ENCODE results near the gene MFSD6L. TPM values are rescaled to one million over a fixed set of nuclear protein-coding genes. Genes with fewer than 3 reads are reported as not detected.
A peak's percentile ranks its signal among the peaks of the same experiment; 100 is the strongest.

The MFSD6L gene
- total RNA-seq, result 1 to 10 TPM; 1.4 to 1.5 TPM

GRCh38 chr17:8798846-8799569, at the start of gene MFSD6L:
TSS of gene MFSD6L (minus strand) at chr17:8799365. CDS start at chr17:8799120, 245 bp downstream.
- no peak within 1 kb of the TSS for H3K27ac Mint-ChIP-seq
- H3K36me3 Mint-ChIP-seq (ENCODE audit: low read depth), result peaks cover 17% of the 10 kb centered on the region
- no peaks in the 10 kb centered on the region for H3K27me3 Mint-ChIP-seq (ENCODE audit: low read depth)
- ChIA-PET POLR2A (no interaction called here), CTCF (interaction anchor here (0.7 to 1.7 kb wide), 3 partner anchors 13 to 102 kb away, joined by 3 to 9 read pairs (median 4); no protein-coding TSS in a partner anchor)
- DNase-seq (no peak), ATAC-seq (no peak)
- H3K4me3 Mint-ChIP-seq, result no peak within 1 kb of the TSS
- H3K4me1 Mint-ChIP-seq (ENCODE audit: low read depth), result no peaks in the 10 kb centered on the region
- H3K9me3 Mint-ChIP-seq (ENCODE audit: insufficient read depth), result no peaks in the 10 kb centered on the region

- POLR2A ChIA-PET, result no interaction called here
- H3K27me3 Mint-ChIP-seq (ENCODE audit: low read depth), result no peaks in the 10 kb centered on the region
- peaks cover 34% of the 10 kb centered on the region for H3K4me1 Mint-ChIP-seq (ENCODE audit: low read depth)
- DNase-seq, result no peak
- H3K9me3 Mint-ChIP-seq (ENCODE audit: insufficient read depth), result no peaks in the 10 kb centered on the region
- H3K36me3 Mint-ChIP-seq (ENCODE audit: low read depth), result peaks cover 62% of the 10 kb centered on the region
- ATAC-seq, result no peak
- H3K27ac Mint-ChIP-seq, result no peak overlapping the region
- no peak overlapping the region for H3K4me3 Mint-ChIP-seq
- CTCF ChIA-PET, result interaction anchor here (1.3 kb wide), 1 partner anchor 15 kb away, joined by 3 read pairs; no protein-coding TSS in a partner anchor
Measured at GRCh38 chr17:8847891-8848290, 48.7 kb upstream of the MFSD6L start.

GRCh38 chr17:8846768-8847211, 47.6 kb upstream of the MFSD6L start:
- H3K27me3 Mint-ChIP-seq (ENCODE audit: low read depth), result no peaks in the 10 kb centered on the region
- ChIA-PET POLR2A (no interaction called here), CTCF (interaction anchor here (1.3 kb wide), 1 partner anchor 14 kb away, joined by 3 read pairs; no protein-coding TSS in a partner anchor)
- H3K4me1 Mint-ChIP-seq (ENCODE audit: low read depth), result peaks cover 32% of the 10 kb centered on the region
- ATAC-seq, result no peak
- no peaks in the 10 kb centered on the region for H3K9me3 Mint-ChIP-seq (ENCODE audit: insufficient read depth)
- no peak overlapping the region for H3K27ac Mint-ChIP-seq
- DNase-seq, result no peak
- H3K36me3 Mint-ChIP-seq (ENCODE audit: low read depth), result peaks cover 61% of the 10 kb centered on the region
- no peak overlapping the region for H3K4me3 Mint-ChIP-seq

- DNase-seq, result no peak
- H3K4me3 Mint-ChIP-seq, result no peak overlapping the region
- peaks cover 17% of the 10 kb centered on the region for H3K4me1 Mint-ChIP-seq (ENCODE audit: low read depth)
- ChIA-PET POLR2A (no interaction called here), CTCF (interaction anchor here (0.9 to 2.2 kb wide), 4 partner anchors 12 to 154 kb away, joined by 3 to 8 read pairs (median 4); no protein-coding TSS in a partner anchor)
- H3K27ac Mint-ChIP-seq, result no peak overlapping the region
- peaks cover 50% of the 10 kb centered on the region for H3K36me3 Mint-ChIP-seq (ENCODE audit: low read depth)
- ATAC-seq, result no peak
- no peaks in the 10 kb centered on the region for H3K9me3 Mint-ChIP-seq (ENCODE audit: insufficient read depth)
- no peaks in the 10 kb centered on the region for H3K27me3 Mint-ChIP-seq (ENCODE audit: low read depth)
Measured at GRCh38 chr17:8844229-8845218, 45.4 kb upstream of the MFSD6L start.

- Mint-ChIP-seq H3K27me3 (ENCODE audit: low read depth) (no peaks in the 10 kb centered on the region), H3K27ac (no peak overlapping the region), H3K4me1 (ENCODE audit: low read depth) (peaks cover 15% of the 10 kb centered on the region), H3K36me3 (ENCODE audit: low read depth) (peaks cover 42% of the 10 kb centered on the region), H3K4me3 (no peak overlapping the region), H3K9me3 (ENCODE audit: insufficient read depth) (no peaks in the 10 kb centered on the region)
- no peak for ATAC-seq
- DNase-seq, result no peak
- ChIA-PET POLR2A (interaction anchor here (0.6 kb wide), 1 partner anchor 1471 kb away, joined by 3 read pairs; no protein-coding TSS in a partner anchor), CTCF (interaction anchor here (1.8 to 2.2 kb wide), 3 partner anchors 10 to 155 kb away, joined by 5 to 8 read pairs (median 7); no protein-coding TSS in a partner anchor)
Measured at GRCh38 chr17:8843344-8843743, 44.2 kb upstream of the MFSD6L start.

GRCh38 chr17:8841844-8842243, 42.7 kb upstream of the MFSD6L start:
- H3K27me3 Mint-ChIP-seq (ENCODE audit: low read depth), result no peaks in the 10 kb centered on the region
- H3K4me3 Mint-ChIP-seq, result no peak overlapping the region
- no peak for DNase-seq
- ChIA-PET POLR2A (no interaction called here), CTCF (interaction anchor here (2.0 kb wide), 1 partner anchor 9 kb away, joined by 7 read pairs; no protein-coding TSS in a partner anchor)
- ATAC-seq, result no peak
- H3K27ac Mint-ChIP-seq, result no peak overlapping the region
- H3K36me3 Mint-ChIP-seq (ENCODE audit: low read depth), result peaks cover 43% of the 10 kb centered on the region
- no peaks in the 10 kb centered on the region for H3K9me3 Mint-ChIP-seq (ENCODE audit: insufficient read depth)
- H3K4me1 Mint-ChIP-seq (ENCODE audit: low read depth), result peaks cover 11% of the 10 kb centered on the region

- no peak for DNase-seq
- Mint-ChIP-seq H3K27ac (no peak overlapping the region), H3K27me3 (ENCODE audit: low read depth) (no peaks in the 10 kb centered on the region), H3K36me3 (ENCODE audit: low read depth) (peaks cover 42% of the 10 kb centered on the region), H3K4me3 (no peak overlapping the region), H3K4me1 (ENCODE audit: low read depth) (peaks cover 11% of the 10 kb centered on the region), H3K9me3 (ENCODE audit: insufficient read depth) (no peaks in the 10 kb centered on the region)
- ChIA-PET CTCF (interaction anchor here (0.8 kb wide), 1 partner anchor 152 kb away, joined by 3 read pairs; no protein-coding TSS in a partner anchor), POLR2A (no interaction called here)
- no peak for ATAC-seq
Measured at GRCh38 chr17:8839410-8839935, 40.3 kb upstream of the MFSD6L start.

- no peak overlapping the region for H3K4me3 Mint-ChIP-seq
- H3K27ac Mint-ChIP-seq, result no peak overlapping the region
- H3K36me3 Mint-ChIP-seq (ENCODE audit: low read depth), result peaks cover 44% of the 10 kb centered on the region
- CTCF ChIA-PET, result no interaction called here
- H3K27me3 Mint-ChIP-seq (ENCODE audit: low read depth), result no peaks in the 10 kb centered on the region
- peaks cover 7% of the 10 kb centered on the region for H3K4me1 Mint-ChIP-seq (ENCODE audit: low read depth)
- ATAC-seq (no peak), DNase-seq (no peak)
- POLR2A ChIA-PET, result no interaction called here
- H3K9me3 Mint-ChIP-seq (ENCODE audit: insufficient read depth), result no peaks in the 10 kb centered on the region
Measured at GRCh38 chr17:8838551-8839095, 39.5 kb upstream of the MFSD6L start.

GRCh38 chr17:8837563-8838075, 38.5 kb upstream of the MFSD6L start:
- H3K27me3 Mint-ChIP-seq (ENCODE audit: low read depth), result no peaks in the 10 kb centered on the region
- ATAC-seq (no peak), DNase-seq (no peak)
- no peaks in the 10 kb centered on the region for H3K9me3 Mint-ChIP-seq (ENCODE audit: insufficient read depth)
- H3K27ac Mint-ChIP-seq, result no peak overlapping the region
- CTCF ChIA-PET, result no interaction called here
- peaks cover 42% of the 10 kb centered on the region for H3K36me3 Mint-ChIP-seq (ENCODE audit: low read depth)
- POLR2A ChIA-PET, result no interaction called here
- H3K4me3 Mint-ChIP-seq, result no peak overlapping the region
- no peaks in the 10 kb centered on the region for H3K4me1 Mint-ChIP-seq (ENCODE audit: low read depth)

GRCh38 chr17:8836821-8837562, 37.8 kb upstream of the MFSD6L start:
- H3K27ac Mint-ChIP-seq, result no peak overlapping the region
- no peaks in the 10 kb centered on the region for H3K27me3 Mint-ChIP-seq (ENCODE audit: low read depth)
- no peaks in the 10 kb centered on the region for H3K4me1 Mint-ChIP-seq (ENCODE audit: low read depth)
- H3K36me3 Mint-ChIP-seq (ENCODE audit: low read depth), result peaks cover 39% of the 10 kb centered on the region
- no peak for ATAC-seq
- no peaks in the 10 kb centered on the region for H3K9me3 Mint-ChIP-seq (ENCODE audit: insufficient read depth)
- no peak overlapping the region for H3K4me3 Mint-ChIP-seq
- DNase-seq, result peak; percentile 16
- ChIA-PET CTCF (interaction anchor here (1.1 kb wide), 1 partner anchor 51 kb away, joined by 4 read pairs; no protein-coding TSS in a partner anchor), POLR2A (no interaction called here)
